Lower leg skin (tissue), 3 donors: ENCODE data around the gene ACSF3.

ENCODE experiments used
- CTCF ChIP-seq, 3 donors: fragments of 450-650 bp; IDR thresholded peaks; one replicate each; pipeline ENCODE4 v1.5.1; 2016; ENCODE audit warnings: antibody characterized with exemption in 3 of 3, mild to moderate bottlenecking in 3 of 3, moderate library complexity in 2 of 3
- POLR2A ChIP-seq, 2 donors: fragments of 450-650 bp; IDR thresholded peaks; one replicate each; pipeline ENCODE4 v1.6.1; 2016 to 2017; ENCODE audit warnings: antibody characterized with exemption in 2 of 2, mild to moderate bottlenecking in 1 of 2, moderate library complexity in 1 of 2

GRCh38 chr16:89179148-89179484 lies 85.5 kb downstream of the ACSF3 start:
- TF ChIP-seq CTCF (IDR thresholded peaks at IDR 0.05) (no peak), POLR2A (IDR thresholded peaks at IDR 0.05) (no peak)
